HepG2 (cell line): ENCODE measurements around the gene COMP. TPM values are rescaled to one million over a fixed set of nuclear protein-coding genes. Genes with fewer than 3 reads are reported as not detected.

Source experiments
- ATF2 ChIP-seq: sonication (generic); formaldehyde crosslinking; IDR thresholded peaks from 2 replicates; pipeline ENCODE4 v1.4.0; 2020; ENCODE audit warnings: missing genetic modification reagents
- BRF2 ChIP-seq: sonication (generic); formaldehyde crosslinking; IDR thresholded peaks from 2 replicates; pipeline ENCODE4 v1.8.1; 2022; ENCODE audit warnings: mild to moderate bottlenecking, missing genetic modification reagents
- CCDC6 ChIP-seq: sonication (generic); formaldehyde crosslinking; IDR thresholded peaks from 2 replicates; pipeline ENCODE4 v1.8.1; 2022; ENCODE audit warnings: mild to moderate bottlenecking, missing genetic modification reagents, moderate library complexity
- EED ChIP-seq: sonication (generic); formaldehyde crosslinking; IDR thresholded peaks from 2 replicates; pipeline ENCODE4 v1.5.0; 2020; ENCODE audit warnings: mild to moderate bottlenecking, missing genetic modification reagents
- ELK4 ChIP-seq: sonication (generic); formaldehyde crosslinking; IDR thresholded peaks from 2 replicates; pipeline ENCODE4 v1.9.0; 2021; ENCODE audit warnings: missing genetic modification reagents, borderline replicate concordance
- EZH2 ChIP-seq: conservative IDR thresholded peaks from 2 replicates; pipeline ENCODE4 v1.6.1; 2012; ENCODE audit warnings: mild to moderate bottlenecking, low read depth, low read length, moderate library complexity
- FOXK2 ChIP-seq: fragments of 450-650 bp; IDR thresholded peaks from 2 replicates; pipeline ENCODE4 v1.6.1; 2016
- GFI1 ChIP-seq: sonication (generic); formaldehyde crosslinking; IDR thresholded peaks from 2 replicates; pipeline ENCODE4 v1.5.0; 2020; ENCODE audit warnings: missing genetic modification reagents, mild to moderate bottlenecking, borderline replicate concordance
- HNF1B ChIP-seq: sonication (generic); formaldehyde crosslinking; IDR thresholded peaks from 2 replicates; pipeline ENCODE4 v1.5.1; 2020; ENCODE audit warnings: mild to moderate bottlenecking, moderate library complexity, missing genetic modification reagents
- KDM1A ChIP-seq: IDR thresholded peaks from 2 replicates; pipeline ENCODE4 v1.6.1; 2016; ENCODE audit warnings: missing compliant biosample characterization
- PRPF4 ChIP-seq: fragments of 200-400 bp; formaldehyde crosslinking; IDR thresholded peaks from 2 replicates; pipeline ENCODE4 v1.6.1; 2016; ENCODE audit warnings: low read length, low read depth; ENCODE audit not compliant: poor library complexity, severe bottlenecking
- SMAD9 ChIP-seq: sonication (generic); formaldehyde crosslinking; IDR thresholded peaks from 2 replicates; pipeline ENCODE4 v1.5.1; 2020; ENCODE audit warnings: mild to moderate bottlenecking, missing genetic modification reagents
- SMARCE1 ChIP-seq: fragments of 450-650 bp; IDR thresholded peaks from 2 replicates; pipeline ENCODE4 v1.6.1; 2017; ENCODE audit warnings: borderline replicate concordance
- ZBTB2 ChIP-seq: sonication (generic); formaldehyde crosslinking; IDR thresholded peaks from 2 replicates; pipeline ENCODE4 v1.8.0; 2022; ENCODE audit warnings: low read depth, missing genetic modification reagents
- ZC3H13 ChIP-seq: sonication (generic); formaldehyde crosslinking; IDR thresholded peaks from 2 replicates; pipeline ENCODE4 v1.8.1; 2023; ENCODE audit warnings: mild to moderate bottlenecking, missing genetic modification reagents, moderate library complexity
- ZNF124 ChIP-seq: sonication (generic); formaldehyde crosslinking; IDR thresholded peaks from 2 replicates; pipeline ENCODE4 v1.4.0; 2020; ENCODE audit warnings: missing genetic modification reagents
- ZNF225 ChIP-seq: sonication (generic); formaldehyde crosslinking; IDR thresholded peaks from 2 replicates; pipeline ENCODE4 v1.4.0; 2020; ENCODE audit warnings: mild to moderate bottlenecking, missing genetic modification reagents
- ZNF253 ChIP-seq: sonication (generic); formaldehyde crosslinking; IDR thresholded peaks from 2 replicates; pipeline ENCODE4 v1.8.0; 2022; ENCODE audit warnings: mild to moderate bottlenecking, missing genetic modification reagents, borderline replicate concordance
- ZNF367 ChIP-seq: sonication (generic); formaldehyde crosslinking; IDR thresholded peaks from 2 replicates; pipeline ENCODE4 v1.4.0; 2020; ENCODE audit warnings: missing genetic modification reagents, borderline replicate concordance
- ZNF552 ChIP-seq: sonication (generic); formaldehyde crosslinking; IDR thresholded peaks from 2 replicates; pipeline ENCODE4 v1.9.0; 2022; ENCODE audit warnings: missing genetic modification reagents, mild to moderate bottlenecking, borderline replicate concordance
- ZNF660 ChIP-seq: sonication (generic); formaldehyde crosslinking; IDR thresholded peaks from 2 replicates; pipeline ENCODE4 v1.5.1; 2020; ENCODE audit warnings: mild to moderate bottlenecking, low read depth, missing genetic modification reagents, borderline replicate concordance
- ZNF839 ChIP-seq: sonication (generic); formaldehyde crosslinking; IDR thresholded peaks from 2 replicates; pipeline ENCODE4 v1.4.0; 2020; ENCODE audit warnings: missing genetic modification reagents, mild to moderate bottlenecking, borderline replicate concordance
- ZNF879 ChIP-seq: sonication (generic); formaldehyde crosslinking; IDR thresholded peaks from 2 replicates; pipeline ENCODE4 v1.8.1; 2023; ENCODE audit warnings: missing genetic modification reagents
- polyA plus RNA-seq, 8 experiments: library from polyadenylated mRNA; depleted of rRNA in 3 of 8; stranded (reverse) in 7 of 8; unstranded in 1 of 8; fragments of >200 nt; fragmentation: Illumina TruSeq in 4 of 8; extraction: Trizol in 4 of 8; gene quantifications; 2 replicates each; pipeline versions ENCODE4 v1.2.1 to v1.2.3, GENCODE V29; 2011 to 2016; ENCODE audit warnings: low read depth in 4 of 8, missing spikeins in 1 of 8, mixed read lengths in 1 of 8; ENCODE audit not compliant: insufficient read depth in 1 of 8
- total RNA-seq, 5 experiments: library from RNA; depleted of rRNA; stranded (reverse); fragments of >200 nt; fragmentation: Illumina TruSeq; extraction: Trizol; gene quantifications; 2 replicates each; pipeline ENCODE4 v1.2.3, GENCODE V29; 2016; ENCODE audit warnings: low read depth in 1 of 5

The COMP gene
- total and polyA plus RNA-seq, 2 of the 13 experiments (the other 11 are each of a cell fraction or from before 2014, with no cell fraction given), result 0.04 to 0.13 TPM

DNA sequence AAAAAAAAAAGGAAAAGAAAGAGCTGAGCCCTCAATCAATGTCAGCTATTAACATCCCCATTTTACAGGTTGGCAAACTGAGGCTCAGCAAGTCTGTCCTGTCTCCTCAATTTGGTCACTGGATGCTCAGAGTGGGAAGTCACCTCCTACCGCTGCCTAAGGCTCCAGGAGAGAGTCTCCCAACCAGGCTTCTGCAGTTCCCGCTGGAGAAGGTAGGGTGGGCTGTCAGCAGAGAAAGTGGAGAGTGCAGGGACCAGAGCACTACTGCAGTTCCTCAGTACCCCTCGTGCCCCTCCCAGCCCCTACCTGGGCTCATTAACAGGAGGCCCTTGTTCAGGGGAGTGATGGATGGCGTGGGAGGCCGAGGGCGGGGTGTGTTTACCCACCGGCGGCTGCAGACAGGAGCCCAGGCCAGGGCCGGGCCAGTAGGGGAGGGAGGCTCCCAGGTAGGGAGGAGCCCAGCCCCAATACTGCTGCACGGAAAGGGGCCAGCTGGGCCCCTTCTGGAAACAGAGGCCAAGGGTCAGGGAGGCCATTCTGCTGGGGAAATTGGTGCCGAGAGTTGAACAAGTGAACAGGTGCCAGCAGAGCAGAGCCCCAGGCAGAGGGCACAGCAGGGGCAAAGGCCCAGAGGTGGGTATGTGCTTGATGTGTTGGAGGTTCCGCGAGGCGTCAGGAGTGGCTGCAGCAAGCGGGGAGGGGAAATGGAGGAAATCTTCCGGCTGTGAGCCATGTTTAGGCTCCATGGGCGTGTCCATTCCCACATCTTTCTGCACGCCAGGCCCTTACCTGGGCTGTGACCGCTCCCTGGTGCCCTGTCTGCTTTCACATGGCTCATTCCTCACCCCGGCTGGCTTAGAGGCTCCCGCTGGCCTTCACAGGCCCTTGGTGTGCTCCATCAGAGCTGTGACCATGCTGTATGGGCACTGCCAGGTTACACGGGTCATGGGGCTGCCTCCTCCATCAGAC, 7.6 kb upstream of the COMP start (continued):
- TF ChIP-seq HNF1B (CRISPR knock-in tag) (no peak), PRPF4 (no peak), ZNF552 (no peak; the same call in 1 of the 2 replicates), SMARCE1 (no peak), FOXK2 (no peak), BRF2 (CRISPR knock-in tag) (no peak), EZH2 (no peak), ZBTB2 (no peak), CCDC6 (CRISPR knock-in tag) (0 out of 2 replicates have a peak, but pooled peaks have one; percentile 59), GFI1 (no peak), ZNF367 (CRISPR knock-in tag) (no peak), ZNF225 (CRISPR knock-in tag) (no peak), ELK4 (no peak), ATF2 (CRISPR knock-in tag) (no peak), ZNF839 (CRISPR knock-in tag) (no peak), SMAD9 (CRISPR knock-in tag) (no peak), ZNF879 (no peak), KDM1A (peak; percentile 75), ZNF253 (CRISPR knock-in tag) (no peak), ZNF660 (CRISPR knock-in tag) (no peak), ZNF124 (CRISPR knock-in tag) (no peak), EED (CRISPR knock-in tag) (no peak), ZC3H13 (CRISPR knock-in tag) (no peak)
